Activated CD8-positive, alpha-beta T cell treated with anti-CD3 and anti-CD28 coated beads, Interleukin-2, amount 10 ng/mL, durations not matched to agents 7 days and 5 days (primary cell): Measurements from ENCODE around the gene TBX4. TPM values are rescaled to one million over a fixed set of nuclear protein-coding genes. Genes with fewer than 3 reads are reported as not detected.

ENCODE experiments used
- ATAC-seq: fragments of 150-1000 bp; cut with Tn5 transposase; one replicate; pipeline ENCODE4 v1.10.0; 2021; ENCODE audit warnings: moderate library complexity
- CTCF ChIA-PET: fragments of 350-600 bp; sonication (Branson Sonifier 250); formaldehyde crosslinking; loops from one replicate; lab custom pipeline; 2021; ENCODE audit warnings: antibody characterized with exemption; lab: Charles Lee
- POLR2A ChIA-PET: fragments of 350-600 bp; sonication (Branson Sonifier 250); formaldehyde crosslinking; loops from one replicate; lab custom pipeline; 2021; ENCODE audit warnings: antibody characterized with exemption; lab: Charles Lee
- DNase-seq: peaks from one replicate; pipeline ENCODE4 v3.0.0-alpha.2; 2020
- H3K27ac Mint-ChIP-seq: one replicate; pipeline ENCODE4 v1.8.0; 2021; ENCODE audit warnings: mild to moderate bottlenecking, mixed read lengths
- H3K27me3 Mint-ChIP-seq: one replicate; pipeline ENCODE4 v1.8.0; 2021; ENCODE audit warnings: low read depth, mixed read lengths
- H3K36me3 Mint-ChIP-seq: one replicate; pipeline ENCODE4 v1.8.0; 2021; ENCODE audit warnings: low read depth, mixed read lengths
- H3K4me1 Mint-ChIP-seq: one replicate; pipeline ENCODE4 v1.8.0; 2021; ENCODE audit warnings: low read depth, mixed read lengths
- H3K4me3 Mint-ChIP-seq: one replicate; pipeline ENCODE4 v1.8.0; 2021; ENCODE audit warnings: mild to moderate bottlenecking, mixed read lengths
- H3K9me3 Mint-ChIP-seq: one replicate; pipeline ENCODE4 v1.8.0; 2022; ENCODE audit warnings: mixed read lengths; ENCODE audit not compliant: insufficient read depth
- total RNA-seq, 2 experiments: library from RNA; stranded (reverse); gene quantifications; one replicate each; pipeline ENCODE4 v1.2.3, GENCODE V29; 2021

The TBX4 gene
- total RNA-seq, 2 experiments from 2014 or later: not detected

DNA sequence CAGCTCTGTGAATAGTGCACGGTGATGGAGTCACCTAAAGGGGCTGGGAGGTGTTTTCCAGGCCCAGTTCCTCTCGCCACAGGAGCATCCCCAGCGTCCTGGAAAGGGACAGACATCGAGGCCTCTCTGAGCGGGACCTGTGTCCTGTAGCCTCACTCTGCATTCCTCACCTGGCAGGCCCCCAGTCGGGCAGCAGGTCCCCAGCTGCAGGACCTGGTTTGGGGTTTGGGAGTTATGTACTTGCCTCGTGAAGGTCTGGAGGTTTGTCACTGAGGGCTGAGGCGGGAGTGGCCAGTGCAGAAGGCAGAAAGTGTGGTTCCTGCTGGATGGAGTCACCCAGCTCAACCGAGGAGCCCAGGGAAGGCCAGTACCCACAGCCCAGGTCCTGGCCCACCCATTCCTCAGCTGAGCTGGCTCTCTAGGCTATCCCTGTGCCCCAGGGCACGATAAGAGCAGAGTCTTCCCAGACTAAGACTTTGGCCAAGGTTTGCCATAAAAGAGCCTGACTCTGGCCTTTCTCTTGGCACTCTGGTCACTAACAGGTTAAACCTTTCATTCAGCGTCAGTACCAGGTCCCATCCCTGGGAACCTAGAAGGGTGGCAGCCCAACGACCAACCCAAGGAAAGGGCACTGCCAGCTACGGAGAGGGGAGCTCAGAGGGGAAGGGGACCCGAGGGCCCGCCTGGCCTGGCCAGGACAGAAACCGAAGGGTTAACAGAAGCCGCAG lies 24.4 kb downstream of the TBX4 start:
- Mint-ChIP-seq H3K27ac (no peak overlapping the region), H3K27me3 (peaks cover 3% of the 10 kb centered on the region), H3K4me1 (no peaks in the 10 kb centered on the region), H3K4me3 (no peak overlapping the region), H3K36me3 (no peaks in the 10 kb centered on the region), H3K9me3 (no peaks in the 10 kb centered on the region)
- CTCF ChIA-PET: no interaction called here
- POLR2A ChIA-PET: no interaction called here
- ATAC-seq: no peak
- DNase-seq: no peak

DNA sequence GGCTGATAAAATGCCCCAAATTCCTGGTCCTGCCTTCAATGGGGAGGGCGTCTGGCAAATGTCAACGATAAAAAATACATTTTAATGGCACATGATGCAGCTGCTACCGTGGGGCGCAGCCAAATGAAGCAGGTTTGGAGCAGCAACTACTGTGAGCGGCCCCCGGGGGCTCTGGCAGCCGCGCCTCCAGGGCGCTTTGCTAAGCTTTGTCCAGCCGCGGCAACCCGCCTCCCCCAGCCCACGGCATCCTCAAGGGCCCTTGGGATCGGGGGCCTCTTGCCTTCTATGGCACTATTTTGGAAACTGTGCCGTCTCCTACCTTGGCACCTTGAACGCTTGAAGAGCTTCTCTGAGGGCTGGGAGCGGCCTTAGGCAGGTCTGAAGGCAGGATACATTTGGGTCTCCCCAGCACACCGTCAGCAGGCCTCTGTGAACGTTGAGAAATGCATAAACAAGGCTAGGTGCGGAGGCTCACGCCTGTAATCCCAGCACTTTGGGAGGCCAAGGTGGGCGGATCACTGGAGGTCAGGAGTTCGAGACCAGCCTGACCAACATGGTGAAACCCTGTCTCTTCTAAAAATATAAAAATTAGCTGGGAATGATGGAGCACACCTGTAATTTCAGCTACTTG lies 25.1 kb downstream of the TBX4 start:
- no peak for DNase-seq
- CTCF ChIA-PET: no interaction called here
- ATAC-seq: no peak
- H3K9me3 Mint-ChIP-seq: no peaks in the 10 kb centered on the region
- H3K27me3 Mint-ChIP-seq: peaks cover 3% of the 10 kb centered on the region
- H3K27ac Mint-ChIP-seq: no peak overlapping the region
- POLR2A ChIA-PET: no interaction called here
- H3K4me1 Mint-ChIP-seq: no peaks in the 10 kb centered on the region
- no peaks in the 10 kb centered on the region for H3K36me3 Mint-ChIP-seq
- H3K4me3 Mint-ChIP-seq: no peak overlapping the region

DNA sequence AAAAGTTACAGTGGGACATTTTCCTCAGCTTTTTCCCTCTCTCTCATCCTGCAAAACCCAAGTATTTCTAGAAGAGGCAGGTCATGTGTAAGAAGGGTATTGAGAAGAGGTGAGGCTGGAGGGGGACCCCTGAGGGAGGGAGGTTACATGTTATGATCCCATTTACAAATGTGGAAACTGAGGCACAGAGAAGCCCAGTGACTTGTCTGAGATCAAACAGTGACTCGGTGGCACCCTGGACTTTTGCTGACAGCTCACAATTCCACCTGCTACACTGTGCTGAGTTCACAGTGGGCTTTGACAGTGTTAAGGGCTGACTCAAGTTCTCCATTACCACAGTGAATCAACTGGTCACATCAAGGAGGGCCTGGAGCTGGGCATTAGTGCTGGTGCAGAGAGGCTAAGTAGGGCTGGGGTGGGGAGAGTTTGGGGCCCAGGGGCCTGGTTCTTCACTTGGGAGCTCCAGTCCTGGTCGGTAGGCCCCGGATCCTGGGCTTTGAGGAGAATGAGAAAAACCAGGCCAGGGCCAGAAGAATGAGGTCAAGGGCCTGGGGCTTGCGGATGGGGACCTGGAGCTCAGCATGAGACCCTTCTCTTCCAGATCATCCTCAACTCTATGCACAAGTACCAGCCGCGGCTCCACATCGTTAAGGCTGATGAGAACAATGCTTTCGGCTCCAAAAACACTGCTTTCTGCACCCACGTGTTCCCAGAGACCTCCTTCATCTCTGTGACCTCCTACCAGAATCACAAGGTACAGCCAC lies 26.0 kb downstream of the TBX4 start:
- Mint-ChIP-seq H3K27me3 (peaks cover 3% of the 10 kb centered on the region), H3K4me3 (no peak overlapping the region), H3K4me1 (no peaks in the 10 kb centered on the region), H3K36me3 (no peaks in the 10 kb centered on the region), H3K9me3 (no peaks in the 10 kb centered on the region), H3K27ac (no peak overlapping the region)
- CTCF ChIA-PET: no interaction called here
- no peak for DNase-seq
- POLR2A ChIA-PET: no interaction called here
- ATAC-seq: no peak

DNA sequence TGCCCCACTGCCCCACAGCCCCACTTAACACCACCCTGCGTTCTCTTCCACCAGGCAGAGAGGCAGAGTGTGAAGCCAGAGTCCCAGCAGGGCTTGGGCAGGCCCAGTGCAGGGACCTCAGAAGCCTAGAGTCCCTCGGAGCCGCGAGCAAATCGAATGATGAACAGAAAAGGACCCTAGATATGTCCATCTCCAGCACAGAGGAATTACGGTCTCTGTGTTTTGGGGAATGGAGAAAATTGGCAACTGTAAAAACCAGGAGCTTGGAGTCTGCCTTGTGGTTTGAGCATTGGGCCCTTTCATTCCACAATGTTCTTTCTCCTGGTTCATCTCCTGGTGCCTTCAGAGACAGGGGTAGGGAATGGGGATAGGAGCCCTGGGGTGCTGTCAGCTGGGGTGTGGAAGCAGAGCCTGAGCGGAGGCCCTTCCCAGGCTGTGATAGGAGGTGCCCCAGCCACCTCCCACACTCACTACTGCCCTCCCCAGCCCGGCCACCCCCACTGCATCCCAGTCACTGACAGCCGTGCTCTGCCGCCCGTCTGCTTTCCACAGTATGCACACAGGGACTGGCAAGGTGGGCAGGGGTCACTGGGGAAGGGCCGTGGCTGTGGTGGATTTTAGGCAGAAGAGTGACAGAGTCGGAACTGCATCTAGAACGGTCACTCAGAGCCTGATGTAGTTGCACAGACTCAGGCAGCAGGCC lies 26.7 kb downstream of the TBX4 start:
- DNase-seq (no peak), ATAC-seq (no peak)
- POLR2A ChIA-PET: no interaction called here

DNA sequence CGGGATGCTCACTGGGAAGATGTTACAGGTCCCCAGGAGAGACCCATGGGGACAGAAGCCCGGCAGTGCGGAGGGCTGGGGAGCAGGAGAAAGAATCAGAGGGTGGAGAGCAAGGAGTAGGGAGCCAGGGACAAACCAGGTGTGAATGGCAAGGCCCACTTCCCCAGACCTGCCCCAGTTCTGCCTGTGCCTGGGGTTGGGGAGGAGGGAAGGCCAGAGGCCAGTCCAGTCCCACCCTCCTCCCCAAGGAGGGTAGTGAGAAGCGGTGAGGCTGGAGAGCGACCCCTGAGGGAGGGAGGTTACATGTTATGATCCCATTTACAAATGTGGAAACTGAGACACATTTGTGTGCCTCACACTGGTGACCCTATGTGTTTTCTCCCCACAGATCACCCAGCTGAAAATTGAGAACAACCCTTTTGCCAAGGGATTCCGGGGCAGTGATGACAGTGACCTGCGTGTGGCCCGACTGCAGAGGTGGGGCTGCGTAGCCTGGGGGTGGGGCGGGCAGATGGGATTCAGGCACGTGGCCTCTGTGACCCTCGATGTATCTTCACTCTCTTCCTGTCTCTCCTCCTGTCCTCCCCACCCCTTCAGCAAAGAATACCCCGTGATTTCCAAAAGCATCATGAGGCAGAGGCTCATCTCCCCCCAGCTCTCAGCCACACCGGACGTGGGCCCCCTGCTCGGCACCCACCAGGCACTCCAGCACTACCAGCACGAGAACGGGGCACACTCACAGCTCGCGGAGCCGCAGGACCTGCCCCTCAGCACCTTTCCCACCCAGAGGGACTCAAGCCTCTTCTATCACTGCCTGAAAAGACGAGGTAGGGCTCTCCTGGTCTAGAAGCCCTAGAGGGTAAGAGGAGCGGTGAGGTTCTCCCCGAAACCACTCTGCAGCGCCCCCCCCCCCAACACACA lies 27.5 kb downstream of the TBX4 start:
- Mint-ChIP-seq H3K36me3 (no peaks in the 10 kb centered on the region), H3K4me1 (no peaks in the 10 kb centered on the region), H3K27me3 (no peaks in the 10 kb centered on the region), H3K9me3 (no peaks in the 10 kb centered on the region), H3K27ac (no peak overlapping the region), H3K4me3 (no peak overlapping the region)
- ATAC-seq: no peak
- no peak for DNase-seq
- ChIA-PET POLR2A (no interaction called here), CTCF (no interaction called here)

More for the DNA sequence above, 26.7 kb downstream of the TBX4 start:
- Mint-ChIP-seq H3K4me3 (no peak overlapping the region), H3K36me3 (no peaks in the 10 kb centered on the region), H3K9me3 (no peaks in the 10 kb centered on the region), H3K4me1 (no peaks in the 10 kb centered on the region), H3K27ac (no peak overlapping the region), H3K27me3 (peaks cover 3% of the 10 kb centered on the region)
- CTCF ChIA-PET: no interaction called here

DNA sequence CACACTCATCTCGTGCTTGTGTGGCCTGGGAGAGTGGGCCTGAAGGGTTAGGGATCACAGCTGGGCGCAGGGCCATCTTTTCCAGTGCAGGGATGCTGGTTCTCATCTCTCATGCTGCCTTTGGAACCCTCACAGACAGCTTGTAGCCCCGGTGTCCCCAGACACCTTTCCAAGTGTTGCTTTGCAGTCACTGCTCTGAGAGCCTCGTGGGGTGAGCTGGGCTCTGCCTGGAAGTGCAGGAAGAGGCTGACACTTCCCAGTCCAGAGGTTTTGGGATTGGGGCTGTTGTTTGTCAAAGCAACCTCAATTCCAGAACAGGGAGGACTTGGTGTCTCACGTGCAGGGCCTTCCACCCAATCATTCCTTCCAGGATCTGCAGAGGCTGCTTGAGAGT lies 28.2 kb downstream of the TBX4 start:
- no peak overlapping the region for H3K4me3 Mint-ChIP-seq

DNA sequence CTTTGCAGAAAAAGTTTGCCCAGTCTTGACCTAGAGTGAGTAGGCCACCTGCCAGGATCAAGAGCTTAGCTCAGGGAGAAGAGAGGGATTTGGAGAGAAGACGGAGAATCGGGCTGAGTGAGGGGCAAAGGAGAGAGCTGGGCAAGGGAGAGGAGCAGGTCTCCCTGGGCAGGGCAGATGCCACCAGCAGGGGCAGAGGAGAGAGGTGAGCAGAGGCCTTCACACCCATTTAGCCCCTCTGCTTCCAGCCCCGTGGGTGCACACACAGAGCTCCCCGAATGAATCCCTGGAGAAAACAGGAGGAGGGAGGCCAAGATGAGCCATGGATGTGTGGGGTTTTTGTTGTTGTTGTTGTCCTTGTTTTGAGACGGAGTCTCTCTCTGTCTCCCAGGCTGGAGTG lies 29.2 kb downstream of the TBX4 start:
- no peaks in the 10 kb centered on the region for H3K9me3 Mint-ChIP-seq
- no peaks in the 10 kb centered on the region for H3K36me3 Mint-ChIP-seq
- DNase-seq (no peak), ATAC-seq (no peak)
- no peak overlapping the region for H3K27ac Mint-ChIP-seq
- H3K27me3 Mint-ChIP-seq: no peaks in the 10 kb centered on the region
- H3K4me1 Mint-ChIP-seq: no peaks in the 10 kb centered on the region
- CTCF ChIA-PET: interaction anchor here (0.9 kb wide), 1 partner anchor 13 kb away, joined by 3 read pairs; no protein-coding TSS in a partner anchor
- POLR2A ChIA-PET: no interaction called here
- no peak overlapping the region for H3K4me3 Mint-ChIP-seq

More for the DNA sequence above, 28.2 kb downstream of the TBX4 start:
- POLR2A ChIA-PET: no interaction called here
- no peak for ATAC-seq
- Mint-ChIP-seq H3K27ac (no peak overlapping the region), H3K9me3 (no peaks in the 10 kb centered on the region), H3K36me3 (no peaks in the 10 kb centered on the region), H3K4me1 (no peaks in the 10 kb centered on the region), H3K27me3 (no peaks in the 10 kb centered on the region)
- CTCF ChIA-PET: interaction anchor here (0.9 kb wide), 1 partner anchor 12 kb away, joined by 3 read pairs; no protein-coding TSS in a partner anchor
- no peak for DNase-seq

DNA sequence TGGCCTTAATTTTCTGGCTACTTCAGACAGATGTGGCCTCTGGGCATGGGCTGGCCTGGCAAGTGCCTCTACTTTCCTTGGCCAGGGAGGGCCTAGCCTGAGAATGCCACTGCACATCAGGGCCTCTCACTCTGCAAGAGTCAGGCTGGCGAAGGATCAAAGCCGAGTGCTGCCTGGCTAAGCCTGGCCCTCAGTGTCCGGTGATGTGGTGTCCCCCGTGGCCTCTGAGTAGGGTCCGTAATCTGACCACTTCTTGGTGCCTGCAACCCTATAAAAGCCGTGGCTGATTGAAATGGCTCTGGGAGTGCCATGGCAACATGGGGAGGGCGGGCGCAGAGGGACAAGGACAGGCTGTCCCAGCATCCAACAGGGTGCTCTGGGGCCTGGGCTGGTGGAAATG lies 30.2 kb downstream of the TBX4 start:
- no peaks in the 10 kb centered on the region for H3K4me1 Mint-ChIP-seq
- ChIA-PET POLR2A (no interaction called here), CTCF (no interaction called here)
- H3K36me3 Mint-ChIP-seq: no peaks in the 10 kb centered on the region
- DNase-seq: no peak
- H3K27ac Mint-ChIP-seq: no peak overlapping the region
- no peaks in the 10 kb centered on the region for H3K27me3 Mint-ChIP-seq
- no peak overlapping the region for H3K4me3 Mint-ChIP-seq
- no peak for ATAC-seq
- no peaks in the 10 kb centered on the region for H3K9me3 Mint-ChIP-seq

DNA sequence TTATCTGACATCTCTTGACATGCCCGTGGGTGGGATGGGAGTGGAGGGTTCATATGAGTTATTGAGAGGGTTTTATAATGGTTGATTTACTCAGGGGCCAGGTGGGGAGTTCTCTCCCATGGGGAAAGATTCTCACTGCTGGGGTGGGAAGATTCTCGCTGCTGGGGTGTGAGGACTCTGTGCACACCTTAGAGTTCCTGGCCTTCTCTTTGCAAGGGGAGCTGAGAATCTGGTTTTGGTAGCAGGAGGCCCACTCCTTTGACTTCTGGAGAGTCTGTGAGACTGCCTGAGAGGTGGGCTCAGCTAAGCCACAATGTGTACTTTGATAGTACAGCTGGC lies 31.5 kb downstream of the TBX4 start:
- ChIA-PET POLR2A (no interaction called here), CTCF (no interaction called here)
- H3K4me1 Mint-ChIP-seq: no peaks in the 10 kb centered on the region
- no peak overlapping the region for H3K4me3 Mint-ChIP-seq
- H3K9me3 Mint-ChIP-seq: no peaks in the 10 kb centered on the region
- H3K27me3 Mint-ChIP-seq: no peaks in the 10 kb centered on the region
- no peak overlapping the region for H3K27ac Mint-ChIP-seq
- DNase-seq: no peak
- no peaks in the 10 kb centered on the region for H3K36me3 Mint-ChIP-seq
- no peak for ATAC-seq

DNA sequence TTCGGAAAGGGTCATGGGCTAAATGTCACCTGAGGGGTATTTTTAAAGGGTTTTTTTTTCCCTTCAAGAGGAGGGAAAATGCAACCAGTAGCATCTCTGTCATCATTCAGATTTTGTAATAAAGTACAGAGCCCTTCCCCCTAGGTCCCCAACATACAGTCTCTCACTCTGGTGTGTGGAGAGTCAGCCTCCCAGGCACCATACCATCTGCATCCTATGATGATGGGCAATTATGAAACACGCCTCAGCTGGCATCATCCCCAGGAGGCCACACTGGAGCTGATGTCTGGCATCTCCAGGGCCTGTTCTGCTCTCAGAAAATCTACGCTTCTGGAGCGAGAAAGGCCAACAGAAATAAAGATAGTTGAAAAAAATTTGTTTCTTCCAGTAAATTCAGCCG lies 32.0 kb downstream of the TBX4 start:
- POLR2A ChIA-PET: no interaction called here
- H3K4me1 Mint-ChIP-seq: no peaks in the 10 kb centered on the region
- no peak overlapping the region for H3K27ac Mint-ChIP-seq
- CTCF ChIA-PET: no interaction called here
- H3K27me3 Mint-ChIP-seq: no peaks in the 10 kb centered on the region
- H3K4me3 Mint-ChIP-seq: no peak overlapping the region
- ATAC-seq (no peak), DNase-seq (no peak)
- no peaks in the 10 kb centered on the region for H3K36me3 Mint-ChIP-seq
- no peaks in the 10 kb centered on the region for H3K9me3 Mint-ChIP-seq

DNA sequence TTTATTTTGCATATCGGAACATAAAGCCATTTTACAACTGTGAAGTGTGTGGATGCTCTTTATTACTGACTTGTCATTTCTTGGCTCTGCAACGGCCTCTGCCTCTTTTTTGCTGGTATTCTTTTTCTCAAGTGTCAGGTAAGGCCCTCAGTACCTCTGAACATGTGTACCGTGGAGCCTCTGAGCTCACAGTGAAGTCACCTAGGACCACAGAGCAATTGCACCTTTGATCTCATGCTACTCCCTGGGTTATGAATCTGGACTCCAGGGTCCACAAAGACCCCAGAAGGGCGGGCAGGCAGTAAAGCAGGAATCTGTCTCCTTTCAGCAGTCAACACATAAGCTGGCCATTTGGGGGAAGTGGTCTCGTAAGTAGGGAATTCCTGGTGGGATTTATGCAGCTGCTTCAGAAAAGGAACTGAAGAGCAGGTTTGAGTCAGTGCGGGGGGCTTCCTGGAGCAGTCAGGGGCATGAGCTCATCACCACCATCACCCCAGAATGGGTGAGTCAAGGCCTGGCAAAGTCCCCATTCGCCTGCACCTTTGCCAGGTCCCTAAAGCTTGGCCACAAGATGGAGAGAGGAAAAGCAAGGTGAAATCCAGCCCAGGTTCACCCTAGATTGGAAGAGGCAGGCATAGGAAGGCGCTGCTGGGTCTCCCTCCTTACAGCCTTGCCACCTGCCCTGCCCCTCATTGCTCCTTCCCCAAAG lies 33.0 kb downstream of the TBX4 start:
- DNase-seq (no peak), ATAC-seq (no peak)
- no peaks in the 10 kb centered on the region for H3K9me3 Mint-ChIP-seq
- POLR2A ChIA-PET: no interaction called here
- H3K27me3 Mint-ChIP-seq: no peaks in the 10 kb centered on the region
- no peak overlapping the region for H3K27ac Mint-ChIP-seq
- no peak overlapping the region for H3K4me3 Mint-ChIP-seq
- CTCF ChIA-PET: no interaction called here
- H3K4me1 Mint-ChIP-seq: no peaks in the 10 kb centered on the region
- no peaks in the 10 kb centered on the region for H3K36me3 Mint-ChIP-seq
